T-helper 22 cell (primary cell): ENCODE results near the gene PCSK4.
"Not testable (repeated sequence)": the region's sequence is repeated elsewhere in the genome, so short reads cannot be mapped to it uniquely, and the experiment has no call there.

Source experiments
- DNase-seq: peaks from one replicate; pipeline ENCODE4 v3.0.0-alpha.2; 2020; ENCODE audit warnings: low read depth

PCSK4 gene

DNA sequence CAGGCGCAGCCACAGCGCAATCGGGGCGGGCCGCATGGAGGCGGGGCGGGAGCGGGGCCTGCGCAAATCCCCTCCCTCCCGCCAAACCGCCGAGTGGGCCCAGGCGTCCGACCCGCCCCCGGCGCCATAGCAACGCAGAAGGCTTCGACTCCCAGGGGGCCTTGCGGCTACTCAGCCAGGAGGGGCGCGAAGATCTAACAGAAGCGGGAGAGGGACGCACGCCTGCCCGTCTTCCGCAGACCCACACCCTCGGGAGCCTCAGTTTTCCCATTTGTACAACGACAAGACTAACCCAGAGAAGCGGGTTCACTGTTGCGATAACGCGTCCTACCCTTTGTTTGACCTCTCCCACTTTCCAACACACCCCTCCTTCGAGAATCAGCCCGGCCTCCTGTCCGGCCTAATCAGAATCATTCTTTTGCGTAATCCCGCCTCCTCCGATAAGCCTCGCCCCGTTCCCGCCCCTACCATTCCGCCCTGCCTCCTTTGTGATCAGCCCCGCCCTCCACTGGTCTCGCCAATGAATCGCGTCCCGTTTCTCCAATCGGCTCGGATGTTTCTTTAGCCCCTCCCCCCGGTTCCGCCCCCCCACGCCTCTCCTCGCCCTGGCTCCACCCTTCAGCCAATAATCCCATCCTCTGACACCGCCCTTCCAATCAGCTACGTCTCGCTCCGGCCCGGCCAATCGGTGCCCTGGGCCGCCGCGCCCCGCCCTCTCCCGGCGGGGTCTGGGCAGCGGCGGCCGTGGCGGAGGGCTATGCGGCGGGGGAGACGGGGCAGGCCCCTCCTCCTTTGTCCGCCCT lies at the start of gene PCSK4:
Gene PCSK4 (minus strand): TSS at position 40 of the 803 bp plus-strand sequence. CDS start 4 bp downstream, at position 36.
- DNase-seq, result peak; percentile 93

DNA sequence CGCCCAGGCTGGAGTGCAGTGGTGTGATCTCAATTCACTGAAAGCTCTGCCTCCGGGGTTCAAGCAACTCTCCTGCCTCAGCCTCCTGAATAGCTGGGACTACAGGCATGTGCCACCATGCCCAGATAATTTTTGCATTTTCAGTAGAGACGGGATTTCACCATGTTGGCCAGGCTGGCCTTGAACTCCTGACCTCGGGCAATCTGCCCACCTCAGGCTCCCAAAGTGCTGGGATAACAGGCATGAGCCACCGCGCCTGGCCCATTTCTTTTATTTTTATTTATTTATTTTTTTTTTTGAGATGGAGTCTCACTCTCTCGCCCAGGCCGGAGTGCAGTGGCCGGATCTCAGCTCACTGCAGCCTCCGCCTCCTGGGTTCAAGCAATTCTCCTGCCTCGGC lies 49.6 kb upstream of the PCSK4 start:
- DNase-seq, result not testable (repeated sequence)

DNA sequence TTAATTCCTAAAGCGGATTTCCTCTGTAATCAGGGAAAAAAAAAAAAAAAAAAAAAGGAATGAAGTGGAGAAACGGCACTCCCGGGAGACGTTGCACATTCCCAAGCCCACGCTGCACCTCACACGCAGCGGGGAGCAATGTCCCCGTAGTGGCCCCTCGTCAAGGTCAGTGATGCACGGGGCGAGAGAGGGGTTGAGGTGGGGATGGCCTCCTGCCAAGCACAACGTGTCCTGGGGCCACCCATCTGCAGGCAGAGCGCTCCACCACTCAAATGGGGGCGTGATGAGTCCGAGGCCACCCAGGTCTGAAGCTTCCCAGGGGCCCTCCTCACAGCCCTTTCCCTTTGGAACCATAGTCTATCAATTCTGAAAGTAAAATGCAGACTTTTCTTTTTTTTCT lies 48.8 kb upstream of the PCSK4 start:
- DNase-seq, result no peak

DNA sequence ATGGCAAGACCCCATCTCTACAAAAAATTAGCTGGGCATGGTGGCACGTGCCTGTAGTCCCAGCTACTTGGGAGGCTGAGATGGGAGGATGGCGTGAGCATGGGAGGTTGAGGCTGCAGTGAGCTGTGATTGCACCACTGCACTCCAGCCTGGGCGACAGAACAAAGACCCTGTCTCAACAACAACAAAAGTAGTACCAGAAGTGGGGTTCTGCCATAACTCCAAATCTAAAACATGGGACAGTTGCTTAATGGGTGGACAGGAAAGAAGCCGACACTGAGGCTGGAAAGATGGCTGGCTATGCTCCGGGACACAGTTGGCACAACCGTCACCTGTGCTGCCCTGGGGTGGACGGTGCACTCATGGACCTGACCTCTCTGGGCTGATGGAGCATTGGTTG lies 45.5 kb upstream of the PCSK4 start:
- DNase-seq, result not testable (repeated sequence)

DNA sequence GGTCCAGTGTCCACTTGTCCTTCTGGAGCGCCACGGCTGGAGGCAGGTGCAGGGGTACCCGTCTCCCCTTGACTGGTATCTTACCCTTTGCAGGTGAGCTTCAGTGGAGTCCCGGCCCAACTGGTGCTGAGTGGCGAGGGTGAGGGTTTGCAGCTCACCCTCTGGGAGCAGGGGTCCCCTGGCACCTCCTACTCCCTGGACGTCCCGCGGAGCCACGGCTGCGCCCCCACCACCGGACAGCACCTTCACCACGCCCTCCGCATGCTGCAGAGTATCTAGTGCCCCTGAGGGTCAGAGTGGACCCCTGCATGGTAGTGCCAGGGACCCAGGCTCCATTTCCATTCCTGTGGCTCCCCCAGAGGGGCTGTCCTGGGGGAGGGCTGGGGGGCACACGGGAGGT lies 44.8 kb upstream of the PCSK4 start:
- DNase-seq, result no peak

DNA sequence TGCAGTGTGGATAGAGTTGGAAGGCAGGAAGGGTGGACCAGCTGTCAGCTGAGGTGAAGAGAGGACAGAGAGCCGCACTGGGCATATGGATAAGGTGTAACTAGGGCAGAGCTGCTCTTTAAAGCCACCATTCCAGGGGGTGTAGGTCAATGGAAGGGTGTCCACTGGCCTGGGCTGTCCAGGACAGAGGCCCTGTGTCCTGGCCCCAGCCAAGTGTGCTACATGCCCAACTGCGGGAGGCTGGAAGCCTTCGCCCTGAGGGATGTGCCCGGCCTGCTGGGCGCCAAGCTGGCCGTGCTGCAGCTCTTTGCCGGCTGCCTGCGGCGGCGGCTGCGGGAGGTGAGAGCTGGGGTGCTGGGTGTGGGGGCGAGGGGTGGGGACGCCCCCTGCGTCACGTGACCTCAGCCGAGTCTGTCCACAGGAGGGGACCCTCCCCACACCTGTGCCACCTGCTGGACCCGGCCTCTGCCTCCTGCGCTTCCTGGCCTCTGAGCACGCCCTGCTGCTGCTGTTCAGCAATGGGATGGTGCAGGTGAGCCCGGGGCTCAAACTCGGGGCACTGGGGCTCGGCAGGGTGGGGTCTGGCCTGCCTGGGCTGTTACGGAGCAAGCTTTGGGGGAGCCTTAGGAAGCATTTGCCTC lies 43.5 kb upstream of the PCSK4 start:
- no peak for DNase-seq

DNA sequence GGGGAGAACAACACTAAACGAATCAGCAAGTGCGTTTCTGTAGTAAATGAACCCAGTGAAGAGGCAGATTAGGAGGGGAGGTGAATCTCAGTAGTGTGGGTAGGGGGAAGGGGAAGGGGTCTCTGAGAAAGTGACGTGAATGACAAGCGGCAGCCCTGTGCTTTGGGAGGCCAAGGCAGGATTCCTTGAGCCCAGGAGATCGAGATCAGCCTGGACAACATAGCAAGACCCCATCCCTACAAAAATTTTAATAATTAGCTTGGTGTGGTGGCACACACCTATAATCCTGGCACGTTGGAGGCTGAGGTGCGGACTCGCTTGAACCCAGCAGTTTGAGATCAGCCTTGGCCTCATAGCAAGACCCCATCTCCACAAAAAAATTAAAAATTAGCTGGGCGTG lies 41.9 kb upstream of the PCSK4 start:
- DNase-seq, result no peak

DNA sequence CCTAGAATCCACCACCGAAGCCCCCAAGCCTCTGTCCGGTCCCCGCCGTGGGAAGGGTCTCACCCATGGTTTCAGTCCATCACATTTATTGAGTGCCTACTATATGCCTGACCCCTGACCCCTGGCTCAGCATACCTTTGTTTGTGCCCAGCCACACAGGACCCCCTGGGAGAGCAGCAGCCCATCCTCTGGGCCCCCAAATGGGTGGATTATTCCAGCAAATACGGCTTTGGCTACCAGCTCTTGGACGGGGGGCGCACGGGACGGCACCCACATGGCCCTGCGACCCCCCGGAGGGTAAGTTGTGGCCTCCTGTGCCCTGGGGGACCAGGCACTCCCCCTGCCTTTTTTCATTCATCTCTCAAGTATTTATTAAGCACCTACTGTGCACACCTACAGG lies 41.4 kb upstream of the PCSK4 start:
- no peak for DNase-seq

DNA sequence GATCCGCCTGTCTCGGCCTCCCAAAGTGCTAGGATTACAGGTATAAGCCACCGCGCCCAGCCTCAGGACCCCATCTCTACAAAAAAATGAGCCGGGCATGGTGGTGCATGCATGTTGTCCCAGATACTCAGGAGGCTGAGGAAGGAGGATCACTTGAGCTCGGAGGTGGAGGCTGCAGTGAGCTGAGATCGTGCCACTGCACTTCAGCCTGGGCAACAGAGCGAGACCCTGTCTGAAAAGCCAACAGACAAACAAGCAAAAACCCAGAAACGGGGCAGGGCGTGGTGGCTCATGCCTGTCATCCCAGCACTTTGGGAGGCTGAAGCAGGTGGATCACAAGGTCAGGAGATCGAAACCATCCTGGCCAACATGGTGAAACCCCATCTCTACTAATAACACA lies 40.7 kb upstream of the PCSK4 start:
- DNase-seq, result not testable (repeated sequence)

DNA sequence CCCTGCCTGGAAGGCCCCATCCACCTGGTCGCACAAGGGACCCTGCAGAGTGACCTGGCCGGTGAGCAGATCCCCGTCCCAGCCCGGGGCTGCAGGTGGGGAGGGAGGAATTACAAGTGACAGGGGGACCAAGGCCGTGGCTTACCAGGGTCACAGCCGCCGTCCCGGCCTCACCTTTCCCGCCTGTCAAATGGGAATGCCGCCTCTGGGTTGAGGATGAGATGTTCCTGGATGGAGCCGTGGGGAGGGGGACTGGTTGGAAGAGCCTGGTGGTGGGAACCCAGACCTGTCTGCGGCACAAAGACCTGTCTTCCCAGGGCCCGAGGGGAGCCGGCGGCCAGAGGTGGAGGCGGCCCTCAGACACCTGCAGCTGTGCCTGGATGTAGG lies 39.3 kb upstream of the PCSK4 start:
- no peak for DNase-seq

DNA sequence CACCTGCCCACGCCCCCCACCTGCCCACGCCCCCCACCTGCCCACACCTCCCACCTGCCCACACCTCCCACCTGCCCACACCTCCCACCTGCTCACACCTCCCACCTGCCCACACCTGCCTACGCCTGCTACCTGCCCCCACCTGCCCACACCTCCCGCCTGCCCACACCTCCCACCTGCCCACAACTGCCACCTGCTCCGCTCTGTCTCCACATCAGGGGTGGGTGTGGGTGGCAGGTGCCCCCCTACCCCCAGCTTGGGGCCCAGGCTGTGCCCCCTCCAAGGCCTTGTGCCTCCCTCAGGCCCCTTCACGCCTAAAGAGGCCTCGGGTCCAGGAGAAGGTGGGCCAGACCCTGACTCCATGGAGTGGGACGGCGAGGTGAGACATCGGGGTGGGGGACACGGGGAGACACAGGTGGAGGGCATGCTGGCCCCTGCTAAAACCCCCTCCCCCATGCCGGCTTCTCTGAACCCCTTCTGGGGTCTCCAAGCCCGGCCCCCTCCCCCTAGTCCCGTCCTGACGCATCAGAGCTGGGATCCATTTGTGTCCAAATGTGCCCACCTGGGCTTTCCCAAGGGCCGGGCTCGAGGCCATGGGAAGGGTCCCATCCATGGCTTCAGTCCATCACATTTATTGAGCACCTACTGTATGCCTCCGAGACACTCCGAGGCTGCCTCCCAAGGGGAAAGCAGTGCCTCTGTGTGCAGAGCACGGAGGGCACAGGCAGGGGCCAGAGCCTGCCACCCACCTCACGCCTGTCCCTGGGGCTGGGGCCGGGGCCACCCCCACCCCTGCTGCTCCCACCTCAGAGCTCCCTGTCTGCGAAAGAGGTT lies 38.7 kb upstream of the PCSK4 start:
- DNase-seq, result no peak

DNA sequence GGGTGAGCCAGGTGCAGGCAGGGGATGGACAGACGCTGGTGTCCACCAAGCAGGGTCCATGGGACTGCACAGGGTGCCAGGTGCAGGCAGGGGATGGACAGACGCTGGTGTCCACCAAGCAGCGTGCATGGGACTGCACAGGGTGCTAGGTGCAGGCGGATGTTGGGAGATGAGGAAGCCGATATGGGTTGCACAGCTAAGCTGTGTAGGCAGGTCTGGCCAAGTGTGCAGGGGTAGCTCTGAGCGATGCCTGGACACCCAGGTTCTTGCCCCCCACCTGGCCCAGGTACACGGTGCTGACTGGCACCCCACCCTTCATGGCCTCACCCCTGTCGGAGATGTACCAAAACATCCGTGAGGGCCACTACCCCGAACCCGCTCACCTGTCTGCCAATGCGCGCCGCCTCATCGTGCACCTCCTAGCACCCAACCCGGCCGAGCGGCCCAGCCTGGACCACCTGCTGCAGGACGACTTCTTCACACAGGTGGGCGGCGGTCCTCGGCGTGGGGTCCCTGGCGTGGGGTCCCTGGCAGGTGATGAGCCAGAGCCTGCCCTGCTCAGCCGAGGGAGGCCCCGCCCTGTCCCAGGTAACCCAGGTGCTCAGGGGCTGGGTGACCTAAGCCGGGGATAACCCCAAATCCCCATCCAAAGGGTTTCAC lies 37.6 kb upstream of the PCSK4 start:
- no peak for DNase-seq

DNA sequence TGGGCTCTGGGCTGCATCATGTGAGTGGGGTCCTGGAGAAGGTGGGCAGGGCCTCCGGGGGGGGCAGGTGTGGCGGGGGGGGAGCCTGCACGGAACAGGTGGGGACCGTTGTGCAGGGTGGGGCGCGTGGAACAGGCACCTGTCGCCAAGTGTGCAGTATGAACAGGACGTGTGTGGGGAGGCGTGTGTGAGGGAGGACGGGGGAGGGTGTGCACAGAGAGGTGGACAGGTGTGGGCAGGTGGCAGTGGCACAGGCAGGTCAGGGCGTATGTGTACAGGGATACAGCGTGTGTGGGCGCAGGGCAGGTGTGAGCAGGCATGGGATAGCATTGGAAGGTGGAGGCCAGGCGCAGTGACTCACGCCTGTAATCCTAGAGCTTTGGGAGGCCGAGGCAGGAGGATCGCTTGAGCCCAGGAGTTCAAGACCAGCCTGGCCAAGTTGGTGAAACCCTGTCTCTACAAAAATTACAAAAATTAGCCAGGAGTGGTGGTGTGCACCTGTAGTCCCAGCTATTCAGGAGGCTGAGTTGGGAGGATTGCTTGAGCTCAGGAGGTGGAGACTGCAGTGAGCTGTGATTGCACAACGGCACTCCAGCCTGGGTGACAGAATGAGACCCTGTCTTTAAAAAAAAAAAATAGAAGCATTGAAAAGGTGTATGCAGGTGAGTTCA lies 37.0 kb upstream of the PCSK4 start:
- DNase-seq, result no peak

DNA sequence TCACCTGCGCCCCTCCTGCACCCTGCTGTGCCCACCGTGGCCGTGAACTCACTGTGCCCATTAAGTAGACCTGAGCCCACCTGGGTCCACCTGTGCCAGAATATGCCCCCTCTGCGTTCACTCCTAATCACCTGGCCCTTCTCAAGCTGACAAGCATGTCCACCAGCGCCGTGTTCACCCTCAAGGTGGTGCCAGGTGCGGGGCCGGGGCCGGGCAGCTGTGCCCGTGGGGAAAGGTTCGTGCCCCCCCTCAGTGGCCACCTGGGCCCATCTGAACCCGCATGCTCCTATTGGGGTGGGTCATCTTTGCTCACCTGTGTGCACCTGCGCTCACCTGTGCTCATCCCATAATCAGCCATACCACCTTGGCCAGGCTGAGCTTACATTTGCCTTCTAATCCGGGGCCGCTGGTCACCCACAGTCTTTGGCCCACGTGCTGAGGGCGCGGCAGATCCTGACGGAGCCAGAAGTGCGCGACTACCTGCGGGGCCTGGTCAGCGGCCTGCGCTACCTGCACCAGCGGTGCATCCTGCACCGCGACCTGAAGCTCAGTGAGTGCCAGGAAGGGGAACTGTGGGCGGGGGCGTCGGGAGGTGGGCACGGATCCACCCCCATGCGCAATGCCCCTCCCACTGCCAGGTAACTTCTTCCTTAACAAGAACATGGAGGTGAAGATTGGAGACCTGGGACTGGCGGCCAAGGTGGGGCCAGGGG lies 36.1 kb upstream of the PCSK4 start:
- DNase-seq, result no peak

DNA sequence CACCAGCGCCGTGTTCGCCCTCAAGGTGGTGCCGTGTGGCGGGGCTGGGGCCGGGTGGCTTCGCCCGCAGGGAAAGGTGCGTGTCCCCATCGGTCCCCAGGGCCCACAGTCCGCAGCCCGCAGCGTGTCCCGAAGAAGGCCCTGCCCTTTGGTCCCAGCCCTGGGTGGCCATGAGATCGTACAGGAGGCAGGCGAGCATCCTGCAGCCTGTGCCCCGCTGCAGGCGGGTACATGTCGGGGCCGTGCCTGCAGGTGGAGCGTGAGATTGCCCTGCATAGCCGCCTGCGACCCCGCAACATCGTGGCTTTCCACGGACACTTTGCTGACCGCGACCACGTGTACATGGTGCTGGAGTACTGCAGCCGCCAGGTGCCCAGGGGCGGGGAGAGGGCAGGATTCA lies 35.2 kb upstream of the PCSK4 start:
- DNase-seq, result no peak

DNA sequence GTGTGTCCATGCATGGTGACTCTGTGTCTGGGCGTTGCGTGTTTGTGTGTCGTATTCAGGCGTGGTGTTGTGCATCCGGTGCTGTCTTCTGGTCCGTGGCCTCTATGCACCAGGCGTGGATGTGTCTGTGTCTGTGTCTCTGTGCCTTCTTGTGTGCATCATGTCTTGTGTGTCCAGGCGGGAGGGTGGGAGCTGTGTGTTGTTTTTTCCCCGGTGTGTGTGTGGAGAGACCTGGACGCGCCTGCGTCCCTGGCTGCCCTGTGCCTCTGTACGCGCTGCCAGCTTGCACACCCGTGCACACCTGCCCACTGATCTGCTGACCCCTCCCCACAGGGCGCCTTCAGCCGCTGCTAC lies 34.8 kb upstream of the PCSK4 start:
- DNase-seq, result no peak

DNA sequence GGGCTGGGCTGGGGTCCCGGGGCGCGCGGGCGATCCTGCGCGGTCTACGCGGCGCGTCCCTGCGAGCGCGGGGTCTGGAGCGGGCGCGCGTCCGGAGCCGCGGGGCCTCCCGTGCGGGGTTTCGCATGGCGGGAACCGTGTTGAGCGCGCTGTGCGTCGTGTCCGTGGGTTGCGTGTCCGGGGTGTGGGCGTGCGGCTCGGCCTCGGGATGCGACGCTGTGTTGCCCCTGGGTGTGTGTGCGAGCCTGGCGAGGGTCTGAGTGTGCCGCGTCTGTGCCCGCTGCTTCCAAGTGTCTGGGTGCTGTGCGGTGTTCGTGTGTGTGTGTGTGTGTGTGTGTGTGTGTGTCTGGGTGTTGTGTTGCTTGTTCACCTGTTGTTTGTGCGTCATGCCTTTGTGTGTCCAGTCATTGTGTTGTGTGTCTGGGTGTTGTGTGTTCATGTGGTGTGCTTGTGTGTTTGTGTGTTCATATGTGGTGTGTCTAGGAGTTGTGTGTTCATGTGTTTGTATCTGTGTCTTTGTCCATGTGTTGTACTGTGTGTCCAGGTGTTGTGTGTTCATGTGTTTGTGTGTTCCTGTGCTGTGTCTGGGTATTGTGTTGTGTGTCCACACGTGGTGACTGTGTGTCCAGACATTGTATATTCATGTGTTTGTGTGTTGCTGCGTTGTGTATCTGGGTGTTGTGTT lies 34.3 kb upstream of the PCSK4 start:
- DNase-seq, result no peak

DNA sequence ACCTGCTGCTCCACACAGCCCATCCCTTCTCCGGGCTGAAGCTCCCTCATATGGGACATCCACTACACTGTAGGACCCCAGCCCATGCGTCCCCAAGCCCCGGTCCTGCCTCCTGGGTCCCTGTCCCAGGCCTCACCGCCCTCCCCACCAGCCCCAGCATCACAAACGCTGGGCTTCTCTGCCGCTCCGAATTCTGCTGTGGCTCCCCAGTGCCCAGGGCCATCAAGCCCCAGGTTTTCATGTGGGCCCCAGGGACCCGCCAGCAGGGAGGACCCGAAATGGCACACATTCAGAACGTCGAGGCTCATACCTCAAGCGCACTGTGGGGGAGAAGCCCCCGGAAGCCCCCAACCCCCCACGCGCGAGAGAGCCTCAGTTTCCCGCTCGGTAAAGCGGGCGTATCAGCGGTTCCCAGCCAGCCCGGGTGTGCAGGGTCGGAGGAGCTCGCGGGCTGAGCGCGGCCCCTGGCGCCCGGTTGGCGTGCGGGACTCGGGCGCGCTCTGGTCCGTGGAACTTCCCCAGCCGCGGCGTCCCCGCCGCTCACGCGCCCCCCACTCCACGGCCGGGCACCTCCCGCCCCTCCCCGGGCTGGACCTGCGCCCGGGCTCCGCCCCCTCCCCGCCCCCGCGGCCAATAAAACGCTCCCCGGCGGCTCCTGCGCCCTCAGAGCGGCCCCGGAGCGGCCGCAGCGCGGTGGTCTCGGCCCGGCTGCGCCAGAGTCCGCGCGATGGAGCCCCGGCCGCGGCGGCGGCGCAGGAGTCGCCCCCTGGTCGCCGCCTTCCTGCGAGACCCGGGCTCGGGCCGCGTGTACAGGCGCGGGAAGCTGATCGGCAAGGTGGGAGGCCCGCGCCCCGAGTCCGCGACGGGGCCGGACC lies 33.5 kb upstream of the PCSK4 start, which contains the start of gene PLK5:
Gene PLK5 (plus strand): TSS at position 666 of the 875 bp plus-strand sequence. CDS start 2,920 bp downstream, outside the sequence.
- no peak for DNase-seq

DNA sequence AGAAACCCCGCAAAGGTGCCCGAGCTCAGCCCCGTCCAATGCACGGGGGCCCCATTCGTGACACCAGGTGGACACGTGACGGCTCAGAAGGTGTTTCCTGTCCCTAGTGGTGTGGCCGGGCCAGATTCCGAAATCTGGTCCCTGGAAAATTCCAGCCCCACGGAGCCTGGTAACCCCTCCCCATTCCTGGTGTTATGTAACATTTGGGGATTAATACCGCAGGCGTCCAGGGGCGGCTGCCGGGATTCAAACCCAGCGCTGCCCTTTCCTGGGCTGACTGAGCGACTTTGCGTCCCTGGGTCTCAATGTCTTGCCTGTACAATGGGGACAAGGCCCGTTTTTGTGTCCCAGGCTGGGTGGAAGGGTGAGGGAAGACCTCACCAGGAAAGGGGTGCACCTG lies 32.7 kb upstream of the PCSK4 start:
- DNase-seq, result no peak
